H1 (cell line): ENCODE results near the gene SPAM1. TPM values are rescaled to one million over a fixed set of nuclear protein-coding genes. Genes with fewer than 3 reads are reported as not detected.
A peak's percentile ranks its signal among the peaks of the same experiment; 100 is the strongest.

ENCODE experiments used
- CTCF ChIA-PET: fragments of 300-600 bp; sonication (Branson Sonifier 250); formaldehyde crosslinking; loops from one replicate; lab custom pipeline; 2021; ENCODE audit not compliant: partially characterized antibody; lab: Charles Lee
- POLR2A ChIA-PET: fragments of 300-600 bp; sonication (Branson Sonifier 250); formaldehyde crosslinking; loops from one replicate; lab custom pipeline; 2021; ENCODE audit warnings: inconsistent platforms; ENCODE audit not compliant: partially characterized antibody; lab: Charles Lee
- DNase-seq, 2 experiments: peaks; one replicate each; pipeline versions ENCODE4 v3.0.0 to v3.0.0-alpha.2; 2010 to 2022; ENCODE audit warnings: low spot score in 2 of 2, low read depth in 1 of 2, mixed read lengths in 1 of 2
- FAIRE-seq: peaks from 2 replicates; lab custom pipeline; 2011; peaks lifted over from hg19 to GRCh38; lab: Jason Lieb, UNC
- H2AFZ ChIP-seq: 2 replicates; pipeline ENCODE4 v1.8.1; 2012; ENCODE audit warnings: low read length, inconsistent platforms
- H2AK5ac ChIP-seq: 2 replicates; pipeline ENCODE4 v1.6.1; 2013; ENCODE audit warnings: low read depth, low read length
- H2BK120ac ChIP-seq: replicated peaks from 2 replicates; pipeline ENCODE3; 2013; ENCODE audit warnings: low read depth, low read length, inconsistent platforms
- H2BK12ac ChIP-seq: 2 replicates; pipeline ENCODE4 v1.6.1; 2013; ENCODE audit warnings: low read depth, low read length
- H2BK15ac ChIP-seq: 2 replicates; pipeline ENCODE4 v1.6.1; 2013; ENCODE audit warnings: low read length
- H2BK20ac ChIP-seq: 2 replicates; pipeline ENCODE4 v1.6.1; 2013; ENCODE audit warnings: low read length
- H2BK5ac ChIP-seq: 2 replicates; pipeline ENCODE4 v1.6.1; 2013; ENCODE audit warnings: low read depth, low read length
- H3K14ac ChIP-seq: 2 replicates; pipeline ENCODE4 v1.6.1; 2013; ENCODE audit warnings: inconsistent platforms; ENCODE audit not compliant: insufficient read length
- H3K18ac ChIP-seq: 2 replicates; pipeline ENCODE4 v1.6.1; 2013; ENCODE audit warnings: low read length; ENCODE audit errors: extremely low read depth
- H3K23ac ChIP-seq: 2 replicates; pipeline ENCODE4 v1.6.1; 2013; ENCODE audit warnings: inconsistent platforms; ENCODE audit not compliant: insufficient read length
- H3K23me2 ChIP-seq: 2 replicates; pipeline ENCODE4 v1.6.1; 2013; ENCODE audit warnings: low read depth, low read length
- H3K27ac ChIP-seq: 2 replicates; pipeline ENCODE4 v1.6.1; 2011; ENCODE audit warnings: low read depth, low read length, inconsistent platforms
- H3K27me3 ChIP-seq, 4 experiments: replicated peaks in 1 of 4; 1 replicate in 1 of 4; 2 replicates in 3 of 4; pipeline versions ENCODE4 v1.6.1 to v1.8.1; 2011 to 2013; ENCODE audit warnings: low read length in 3 of 4, mild to moderate bottlenecking in 3 of 4, inconsistent platforms in 2 of 4, mixed read lengths in 2 of 4, moderate library complexity in 1 of 4; ENCODE audit not compliant: control insufficient read depth in 3 of 4, insufficient read depth in 3 of 4; ENCODE audit errors: extremely low read depth in 1 of 4
- H3K36me3 ChIP-seq, 4 experiments: 2 replicates each; pipeline versions ENCODE4 v1.6.1 to v1.8.1; 2011 to 2013; ENCODE audit warnings: mild to moderate bottlenecking in 4 of 4, low read length in 3 of 4, moderate library complexity in 2 of 4, control low read depth in 1 of 4, inconsistent platforms in 1 of 4; ENCODE audit not compliant: insufficient read depth in 4 of 4, control insufficient read depth in 2 of 4
- H3K4ac ChIP-seq: replicated peaks from 2 replicates; pipeline ENCODE3; 2013; ENCODE audit warnings: low read length, low read depth, mixed read lengths, inconsistent platforms; ENCODE audit not compliant: insufficient read length
- H3K4me1 ChIP-seq, 4 experiments: replicated peaks in 1 of 4; 1 replicate in 1 of 4; 2 replicates in 3 of 4; pipeline versions ENCODE4 v1.6.1 to v1.8.1; 2011 to 2013; ENCODE audit warnings: low read length in 3 of 4, inconsistent platforms in 2 of 4, mixed read lengths in 1 of 4; ENCODE audit not compliant: insufficient read depth in 4 of 4, control insufficient read depth in 3 of 4
- H3K4me2 ChIP-seq, 2 experiments: 2 replicates each; pipeline versions ENCODE4 v1.6.1 to v1.8.1; 2011 to 2013; ENCODE audit warnings: low read depth in 2 of 2, low read length in 2 of 2, control low read depth in 1 of 2, inconsistent platforms in 1 of 2, mild to moderate bottlenecking in 1 of 2; ENCODE audit not compliant: insufficient read depth in 1 of 2
- H3K4me3 ChIP-seq, 4 experiments: fragments of 200-600, 300-600 bp in 1 of 4; sonication (generic), shearing (Covaris generic), sonication (Bioruptor Twin) in 1 of 4; 2 replicates each; pipeline versions ENCODE4 v1.5.1 to v1.8.1; 2011 to 2016; ENCODE audit warnings: low read length in 4 of 4, low read depth in 3 of 4, control low read depth in 2 of 4, inconsistent platforms in 2 of 4, mild to moderate bottlenecking in 2 of 4, mixed read lengths in 1 of 4, moderate library complexity in 1 of 4; ENCODE audit not compliant: insufficient read depth in 2 of 4; ENCODE audit errors: extremely low read depth in 1 of 4
- H3K56ac ChIP-seq: replicated peaks from 2 replicates; pipeline ENCODE3; 2013; ENCODE audit warnings: low read depth, mild to moderate bottlenecking, mixed read lengths, low read length, inconsistent platforms; ENCODE audit not compliant: insufficient read length
- H3K79me1 ChIP-seq: 2 replicates; pipeline ENCODE4 v1.6.1; 2013; ENCODE audit warnings: low read depth, low read length, control low read depth
- H3K79me2 ChIP-seq, 2 experiments: 2 replicates each; pipeline versions ENCODE4 v1.6.1 to v1.8.1; 2012 to 2013; ENCODE audit warnings: low read length in 2 of 2, mild to moderate bottlenecking in 2 of 2, inconsistent platforms in 1 of 2; ENCODE audit not compliant: insufficient read depth in 2 of 2, control insufficient read depth in 1 of 2
- H3K9ac ChIP-seq, 4 experiments: replicated peaks in 1 of 4; 1 replicate in 1 of 4; 2 replicates in 3 of 4; pipeline versions ENCODE4 v1.6.1 to v1.8.1; 2011 to 2013; ENCODE audit warnings: low read depth in 3 of 4, low read length in 3 of 4, control low read depth in 2 of 4, mild to moderate bottlenecking in 2 of 4, moderate library complexity in 2 of 4, inconsistent platforms in 1 of 4; ENCODE audit errors: extremely low read depth in 1 of 4
- H3K9me3 ChIP-seq, 2 experiments: 2 replicates each; pipeline versions ENCODE4 v1.6.1 to v1.8.1; 2012 to 2013; ENCODE audit warnings: mild to moderate bottlenecking in 2 of 2, moderate library complexity in 2 of 2, control low read depth in 1 of 2, inconsistent platforms in 1 of 2, low read depth in 1 of 2, low read length in 1 of 2, mixed read lengths in 1 of 2; ENCODE audit not compliant: insufficient read depth in 2 of 2
- H4K20me1 ChIP-seq, 2 experiments: replicated peaks in 1 of 2; 2 replicates each; pipeline versions ENCODE3 to v1.8.1; 2011 to 2013; ENCODE audit warnings: inconsistent platforms in 2 of 2, low read length in 2 of 2, mild to moderate bottlenecking in 1 of 2; ENCODE audit not compliant: insufficient read depth in 2 of 2, control insufficient read depth in 1 of 2
- H4K5ac ChIP-seq: 2 replicates; pipeline ENCODE4 v1.6.1; 2013; ENCODE audit warnings: low read length, low read depth, mixed read lengths, inconsistent platforms; ENCODE audit not compliant: insufficient read length
- H4K8ac ChIP-seq: 2 replicates; pipeline ENCODE4 v1.8.0; 2013; ENCODE audit warnings: mild to moderate bottlenecking, moderate library complexity, low read length, inconsistent platforms; ENCODE audit not compliant: insufficient read depth; ENCODE audit errors: extremely low read depth
- H4K91ac ChIP-seq: replicated peaks from 2 replicates; pipeline ENCODE3; 2013; ENCODE audit warnings: low read length, mixed read lengths, inconsistent platforms; ENCODE audit not compliant: insufficient read length
- EP300 ChIP-seq, 2 experiments: IDR thresholded peaks; 1 replicate in 1 of 2; 2 replicates in 1 of 2; pipeline ENCODE4 v1.6.1; 2011 to 2012; ENCODE audit warnings: low read depth in 2 of 2, low read length in 2 of 2, mild to moderate bottlenecking in 2 of 2, borderline replicate concordance in 1 of 2, inconsistent platforms in 1 of 2, moderate library complexity in 1 of 2
- GABPA ChIP-seq: IDR thresholded peaks from 2 replicates; pipeline ENCODE4 v1.6.1; 2011; ENCODE audit warnings: mild to moderate bottlenecking, low read length, moderate library complexity, borderline replicate concordance; ENCODE audit not compliant: insufficient read depth
- MAFK ChIP-seq: IDR thresholded peaks from 2 replicates; pipeline ENCODE4 v1.6.1; 2012; ENCODE audit warnings: low read depth, mild to moderate bottlenecking, improper control_type of control experiment, low read length
- SIRT6 ChIP-seq: IDR thresholded peaks from one replicate; pipeline ENCODE4 v1.7.1; 2012; ENCODE audit warnings: low read length, inconsistent platforms
- TCF12 ChIP-seq: IDR thresholded peaks from 2 replicates; pipeline ENCODE4 v1.6.1; 2011; ENCODE audit warnings: low read depth, mild to moderate bottlenecking, low read length
- WGBS, 2 experiments: shearing (Covaris generic) in 1 of 2; methylation state at CpG; one replicate each; pipeline versions ENCODE4 v1.1.6 to v1.1.7; 2013 to 2015; ENCODE audit warnings: low lambda C conversion rate in 2 of 2, mixed read lengths in 2 of 2, inconsistent platforms in 1 of 2, low coverage in 1 of 2, missing lambda C conversion rate in 1 of 2; ENCODE audit not compliant: insufficient replicate concordance in 2 of 2, insufficient coverage in 1 of 2, insufficient read length in 1 of 2; ENCODE audit errors: extremely low coverage in 1 of 2, missing lambda C conversion rate in 1 of 2; 5-methylcytosine and 5-hydroxymethylcytosine counted together
- polyA plus RNA-seq, 7 experiments: library from polyadenylated mRNA; depleted of rRNA in 3 of 7; stranded (reverse) in 5 of 7; unstranded in 2 of 7; fragments of >200 nt in 5 of 7; fragments of 200-250 nt in 2 of 7; gene quantifications; 1 replicate in 5 of 7; 2 replicates in 1 of 7; 4 replicates in 1 of 7; pipeline versions ENCODE4 v1.2.1 to v1.2.3, GENCODE V29; 2011 to 2013; ENCODE audit warnings: missing spikeins in 2 of 7, mixed read lengths in 2 of 7
- total RNA-seq: library from RNA; stranded (reverse); fragmentation: NEBNext Ultra II Directional; extraction: Animal tissue kit (Norgen Biotek cat#: 25700); gene quantifications from 2 replicates; pipeline ENCODE4 v1.2.1, GENCODE V29; 2021
- TF ChIP-seq, protein P1 (sequence below): IDR thresholded peaks from 2 replicates; pipeline ENCODE4 v1.6.1; 2011; ENCODE audit warnings: low read depth, mild to moderate bottlenecking, low read length; ENCODE audit not compliant: insufficient read depth

The SPAM1 gene
- total and polyA plus RNA-seq, 2 of the 8 experiments (the other 6 are each of a cell fraction or from before 2014, with no cell fraction given): not detected

DNA sequence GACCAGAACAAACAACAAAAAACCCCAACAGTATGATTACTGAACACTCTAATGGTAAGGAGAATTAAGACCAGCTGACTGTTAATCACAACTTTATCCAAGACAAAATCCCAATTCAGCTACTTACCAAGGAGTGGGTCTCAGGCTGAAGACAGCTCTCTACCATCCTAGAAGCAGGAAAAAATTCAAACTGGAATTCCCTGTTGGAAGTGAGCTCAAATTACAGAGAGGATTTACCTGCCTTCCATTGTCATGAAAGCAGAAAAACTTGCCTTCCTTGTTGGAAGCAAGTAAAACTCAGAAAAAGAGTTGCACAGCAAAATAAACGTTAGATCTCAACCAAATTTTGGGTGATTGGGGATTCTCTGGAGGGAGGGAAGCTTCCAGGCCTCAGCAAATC lies 20.9 kb downstream of the SPAM1 start:
- DNase-seq (no peak), FAIRE-seq (no peak)
- Histone ChIP-seq H3K4ac (no peak overlapping the region), H3K27ac (no peak overlapping the region), H4K8ac (no peak overlapping the region), H3K79me2 (no peaks in the 10 kb centered on the region), H3K4me2 (peak overlapping the region; percentile 10 to 11; a peak in 2 of 4 replicates), H2BK120ac (no peak overlapping the region), H3K23me2 (no peaks in the 10 kb centered on the region; the same call in 1 of the 2 replicates), H3K14ac (no peak overlapping the region), H2BK15ac (no peak overlapping the region), H3K79me1 (no peaks in the 10 kb centered on the region), H3K23ac (no peak overlapping the region), H2BK20ac (no peak overlapping the region), H3K56ac (no peak overlapping the region), H3K4me3 (peak overlapping the region in 1 of 4 experiments; percentile 25; a peak in 1 of 8 replicates), H3K9me3 (no peaks in the 10 kb centered on the region), H3K36me3 (no peaks in the 10 kb centered on the region), H3K18ac (no peak overlapping the region), H4K91ac (peak overlapping the region; percentile 77), H2AK5ac (no peak overlapping the region), H4K5ac (no peak overlapping the region), H3K4me1 (peaks cover 2 to 17% (median 10%) of the 10 kb centered on the region in 4 experiments; a peak in 3 of 7 replicates), H2BK5ac (0 out of 2 replicates have a peak overlapping the region, but pooled peaks have one; percentile 15), H2BK12ac (no peak overlapping the region), H3K9ac (no peak overlapping the region), H3K27me3 (no peaks in the 10 kb centered on the region), H4K20me1 (no peaks in the 10 kb centered on the region), H2AFZ (peak overlapping the region; percentile 60; the same call in 1 of the 2 replicates)
- 33% methylated on average over 1 of the region's 1 CpG; no CpG with 5 or more reads in 1 of the 2 experiments for WGBS, 2 experiments
- POLR2A ChIA-PET: no interaction called here
- CTCF ChIA-PET: interaction anchor here (0.7 to 1.6 kb wide), 4 partner anchors 17 to 330 kb away, joined by 3 to 5 read pairs (median 4); no protein-coding TSS in a partner anchor
- TF ChIP-seq MAFK (no peak), TCF12 (no peak), SIRT6 (no peak), EP300 (IDR thresholded peaks at IDR 0.05; ENCODE audit: borderline replicate concordance in 1 of 2, low read depth in 2 of 2, low read length in 2 of 2) (no peak), GABPA (no peak)
- TF ChIP-seq, protein P1, sequence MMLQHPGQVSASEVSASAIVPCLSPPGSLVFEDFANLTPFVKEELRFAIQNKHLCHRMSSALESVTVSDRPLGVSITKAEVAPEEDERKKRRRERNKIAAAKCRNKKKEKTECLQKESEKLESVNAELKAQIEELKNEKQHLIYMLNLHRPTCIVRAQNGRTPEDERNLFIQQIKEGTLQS: no peak
